Femur (tissue), 1 donor: ENCODE measurements around the gene HOXA10.

Source experiments
- DNase-seq: peaks from one replicate; pipeline ENCODE4 v3.0.0-alpha.2; 2017

The HOXA10 gene

GRCh38 chr7:27128034-27128433, 46.1 kb downstream of the HOXA10 start:
- DNase-seq: peak; percentile 74

GRCh38 chr7:27126596-27127327, 47.4 kb downstream of the HOXA10 start:
- DNase-seq: no peak

- DNase-seq: no peak
These were observed 48.1 kb downstream of the HOXA10 start for GRCh38 chr7:27125986-27126394.

DNA sequence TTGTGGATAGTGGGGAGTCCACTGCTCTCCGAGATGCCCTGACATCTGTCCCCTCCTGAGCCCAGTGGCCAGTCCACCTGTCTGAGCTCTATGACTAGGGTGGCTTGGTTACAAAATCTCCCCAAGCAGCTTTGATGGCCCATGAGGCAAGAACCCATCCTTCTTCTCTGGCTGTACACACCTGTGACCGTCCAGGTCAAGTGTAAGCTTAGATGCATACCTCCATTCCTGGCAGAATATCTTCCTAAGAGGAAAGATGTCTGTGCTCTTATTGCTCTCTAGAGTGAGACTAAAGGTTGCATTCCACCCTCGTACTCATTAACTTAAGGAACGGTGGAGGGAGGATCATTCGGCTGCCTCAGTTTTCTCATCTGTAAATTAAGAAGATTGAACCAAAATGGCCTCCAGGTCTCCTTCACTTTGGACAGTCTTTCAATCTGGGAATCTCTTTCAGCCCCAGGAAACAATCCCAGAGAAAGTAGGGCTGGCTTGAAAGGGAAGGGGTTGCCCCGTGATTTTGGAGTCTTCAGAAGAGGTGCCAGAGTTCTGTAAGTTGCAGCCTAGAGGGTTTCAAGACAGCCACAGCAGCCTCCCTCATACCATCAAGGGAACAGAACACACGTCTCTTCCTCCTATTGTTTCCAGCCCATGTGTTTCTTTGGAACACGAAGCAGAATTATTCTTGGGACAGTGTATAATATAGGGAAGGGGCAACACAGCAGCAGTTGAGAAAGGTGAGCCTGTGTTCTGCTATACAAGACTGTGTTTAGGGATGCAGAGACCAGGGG, 49.0 kb downstream of the HOXA10 start:
- no peak for DNase-seq

GRCh38 chr7:27124096-27124901, 49.8 kb downstream of the HOXA10 start:
- DNase-seq: no peak

DNA sequence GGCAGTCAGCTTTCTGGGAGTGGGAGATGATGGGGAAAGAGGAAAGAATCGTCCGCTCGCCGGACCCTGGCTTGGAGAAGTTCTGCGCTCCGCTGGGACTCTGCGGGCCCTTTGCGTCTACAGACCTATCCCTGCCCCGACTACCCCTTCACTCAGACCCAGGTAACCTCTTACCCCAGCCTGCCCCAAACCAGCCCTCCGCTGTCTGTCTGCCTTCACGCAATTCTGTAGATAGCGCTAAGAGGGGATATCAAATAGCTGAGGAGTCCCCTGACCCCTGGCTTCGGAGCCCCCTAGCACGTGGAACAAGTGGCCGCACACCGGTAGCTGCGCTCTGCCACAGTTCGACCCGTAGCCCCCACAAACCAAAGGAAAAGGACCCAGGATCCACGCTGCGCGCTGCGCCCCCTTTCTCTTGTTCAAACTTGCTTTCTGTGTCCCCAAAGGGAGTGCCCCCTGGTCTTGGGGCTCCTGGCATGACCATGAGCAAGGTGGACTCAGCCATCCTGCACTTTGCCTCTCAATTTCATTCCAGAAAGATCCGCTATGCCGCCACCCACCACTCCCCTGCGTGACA, 50.6 kb downstream of the HOXA10 start:
- DNase-seq: no peak

GRCh38 chr7:27123007-27123476, 51.1 kb downstream of the HOXA10 start:
- DNase-seq: peak; percentile 30

DNA sequence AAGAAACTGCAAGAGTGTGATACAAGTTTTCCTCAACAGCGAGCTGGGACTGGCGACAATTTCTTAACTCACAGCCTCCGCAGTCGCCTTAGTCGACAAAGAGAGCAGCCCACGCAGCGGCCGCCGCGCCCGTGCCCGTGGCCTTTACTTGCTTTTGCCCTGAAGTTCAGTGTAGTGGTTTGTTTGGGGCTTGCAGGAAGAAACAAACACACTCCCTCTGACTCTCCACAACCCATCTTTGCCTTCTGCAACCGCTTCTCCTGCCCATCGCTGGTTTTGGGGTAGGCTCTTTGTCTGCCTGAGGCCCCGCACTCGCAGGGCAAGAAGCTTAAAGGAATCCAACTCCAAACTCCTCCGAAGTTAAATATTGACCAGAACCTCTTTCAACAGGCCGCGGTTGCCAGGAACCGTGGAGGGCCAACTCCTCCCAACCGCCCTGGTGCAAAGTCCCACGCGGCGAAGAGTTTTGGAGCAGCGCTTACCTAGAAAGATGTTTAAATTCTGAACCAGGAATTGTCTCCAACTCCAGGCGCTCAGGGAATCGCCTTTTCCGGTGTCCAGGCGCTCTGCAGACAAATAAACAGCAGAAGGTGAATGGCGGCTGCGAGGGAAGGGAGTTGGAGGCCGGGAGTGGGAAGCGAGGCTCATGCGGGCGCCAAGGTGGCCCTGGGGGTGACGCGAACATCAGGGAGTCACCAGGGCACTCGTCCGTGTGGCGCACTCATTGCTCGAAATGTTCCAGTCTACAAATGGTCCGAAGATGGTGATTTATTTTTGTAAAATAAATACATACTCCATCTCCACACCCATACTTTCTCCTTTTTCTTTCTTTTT, 51.8 kb downstream of the HOXA10 start:
- DNase-seq: peak; percentile 21

- DNase-seq: no peak
These were observed 52.4 kb downstream of the HOXA10 start for GRCh38 chr7:27121684-27122076.
